Islet of Langerhans (tissue), 1 donor: ENCODE data around the gene PRKG1.

ENCODE experiments used
- FAIRE-seq: peaks from one replicate; lab custom pipeline; 2011; peaks lifted over from hg19 to GRCh38; lab: Jason Lieb, UNC

Gene PRKG1

DNA sequence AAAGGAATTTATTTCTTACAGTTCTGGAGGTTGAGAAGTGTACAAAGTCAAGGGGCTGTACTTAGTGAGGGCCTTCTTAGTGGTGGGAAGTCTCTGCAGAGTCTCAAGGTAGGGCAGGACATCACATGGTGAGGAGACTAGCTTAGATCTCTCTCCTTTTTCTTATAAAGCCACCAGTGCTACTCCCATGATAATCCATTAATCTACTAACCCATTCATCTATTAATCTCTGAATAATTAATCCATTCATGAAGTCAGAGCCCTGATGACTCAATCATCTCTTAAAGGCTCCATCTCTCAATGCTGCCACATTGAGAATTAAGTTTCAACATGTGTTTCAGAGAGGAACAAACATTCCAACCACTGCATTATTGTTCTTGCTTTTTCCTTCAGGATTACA, 689.5 kb downstream of the PRKG1 start:
- FAIRE-seq = no peak

DNA sequence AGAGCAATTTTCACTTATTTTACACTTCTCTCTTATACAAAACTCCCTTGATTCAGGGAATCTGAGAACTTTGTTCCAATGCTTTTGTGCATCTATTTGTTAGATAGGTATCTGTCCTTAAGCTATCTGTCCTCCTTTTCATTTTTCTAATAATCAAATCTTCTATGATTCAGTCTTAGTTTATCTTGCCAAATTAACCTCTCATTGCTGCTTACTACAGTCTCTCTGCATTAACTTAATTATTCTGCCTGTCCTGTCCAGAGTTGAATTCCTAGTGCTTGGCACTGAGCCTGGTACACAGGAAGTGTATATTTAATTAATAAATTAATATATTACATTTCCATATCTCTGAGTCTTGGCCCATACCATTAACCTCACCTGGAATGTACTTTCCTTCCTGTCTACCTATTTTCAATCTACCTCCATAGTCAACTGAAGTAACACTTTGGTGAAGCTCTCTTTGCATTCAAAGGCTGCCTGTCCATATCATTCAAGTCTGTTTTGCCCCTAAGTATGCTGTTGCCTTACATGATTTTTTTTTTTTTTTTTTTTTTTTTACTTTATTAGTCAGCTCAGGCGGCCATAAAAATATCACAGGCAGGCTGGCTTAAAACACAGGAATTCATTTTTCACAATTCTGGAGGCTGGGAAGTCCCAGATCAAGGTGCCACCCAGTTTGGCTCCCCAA, 691.1 kb downstream of the PRKG1 start:
- no peak for FAIRE-seq

DNA sequence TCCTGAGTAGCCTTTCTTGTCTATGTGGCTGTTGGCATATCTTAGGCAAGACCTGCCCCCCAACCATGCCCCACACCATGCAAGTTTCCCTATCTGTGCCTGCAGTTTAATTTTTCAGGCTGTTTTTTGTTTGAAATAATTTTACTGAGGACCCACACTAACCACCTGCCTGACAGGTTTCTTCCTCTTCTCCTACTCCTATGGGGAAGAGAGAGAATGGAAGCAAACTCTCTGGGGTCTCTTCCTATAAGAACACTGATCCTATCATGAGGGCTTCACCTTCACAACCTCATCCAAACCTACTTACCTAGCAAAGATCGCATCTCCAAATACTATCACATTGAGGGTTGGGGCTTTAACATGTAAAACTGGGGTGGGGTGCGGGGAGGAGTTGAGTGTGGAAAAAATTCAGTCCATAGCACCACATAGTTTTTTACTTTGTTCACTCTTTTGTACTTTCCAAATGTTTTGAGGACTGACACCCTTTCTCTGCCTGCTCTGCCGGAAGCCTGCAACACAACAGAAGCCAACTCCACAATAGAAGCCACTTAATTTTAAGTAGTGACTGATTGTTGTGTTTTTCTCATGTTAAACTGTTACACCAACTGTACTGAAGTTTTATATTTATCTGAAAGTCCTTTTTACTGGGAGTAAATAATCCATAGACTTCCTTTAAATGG, 692.3 kb downstream of the PRKG1 start:
- no peak for FAIRE-seq

DNA sequence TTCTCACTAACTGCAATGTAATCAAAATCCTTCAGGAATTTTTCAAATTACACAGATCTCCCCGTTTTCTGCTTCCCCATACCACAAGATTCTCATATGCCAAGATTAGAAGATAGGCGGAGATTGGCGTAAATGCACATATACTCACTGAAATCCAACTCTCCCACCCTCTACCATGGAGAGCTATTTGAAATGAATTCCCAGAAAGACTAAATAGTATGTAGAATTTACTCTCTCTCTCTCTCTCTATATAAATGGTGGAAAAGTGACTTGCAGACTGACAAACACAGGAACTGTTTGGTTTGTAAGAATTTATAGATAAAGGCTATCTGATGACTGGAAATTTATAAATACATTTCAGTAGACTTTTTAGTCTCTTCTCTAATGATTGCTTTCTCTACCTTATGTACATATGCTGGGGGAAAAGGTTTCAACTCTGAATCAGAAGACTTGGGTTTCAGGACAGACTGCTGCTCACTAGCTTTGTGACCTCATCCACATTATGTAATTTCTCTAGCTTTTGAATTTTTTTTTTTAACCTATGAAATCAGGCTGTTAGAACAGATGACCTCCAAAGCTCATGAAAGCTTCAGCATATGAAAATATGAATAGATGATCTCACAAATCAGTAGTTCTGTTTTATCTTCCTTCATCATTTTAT, 692.9 kb downstream of the PRKG1 start:
- no peak for FAIRE-seq

DNA sequence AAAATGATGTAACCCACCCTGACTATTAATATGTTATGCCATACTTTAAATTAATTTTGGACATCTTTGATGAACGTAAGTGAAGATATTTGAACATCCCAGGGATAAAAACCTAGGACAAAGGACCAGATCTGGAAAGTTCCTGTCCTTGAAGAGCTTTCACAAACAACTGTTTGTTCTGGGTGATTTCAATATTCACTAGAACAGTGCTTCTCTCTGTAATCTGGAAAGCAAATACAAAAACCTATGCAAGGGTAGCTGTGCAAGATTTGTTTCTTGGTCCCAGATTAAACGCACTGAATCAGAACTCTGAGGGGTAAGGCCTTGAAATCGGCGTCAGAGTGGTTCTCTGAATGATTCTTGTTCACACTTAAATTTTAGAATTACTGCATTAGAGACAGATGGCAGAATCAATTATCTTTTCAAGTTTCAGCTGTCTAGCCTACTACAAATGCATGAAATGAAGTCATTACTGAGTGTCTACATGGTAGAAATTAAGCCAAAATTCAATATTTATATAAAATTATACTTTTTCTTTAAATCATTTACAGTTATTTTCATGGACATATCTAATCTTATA, 694.7 kb downstream of the PRKG1 start:
- FAIRE-seq = no peak

DNA sequence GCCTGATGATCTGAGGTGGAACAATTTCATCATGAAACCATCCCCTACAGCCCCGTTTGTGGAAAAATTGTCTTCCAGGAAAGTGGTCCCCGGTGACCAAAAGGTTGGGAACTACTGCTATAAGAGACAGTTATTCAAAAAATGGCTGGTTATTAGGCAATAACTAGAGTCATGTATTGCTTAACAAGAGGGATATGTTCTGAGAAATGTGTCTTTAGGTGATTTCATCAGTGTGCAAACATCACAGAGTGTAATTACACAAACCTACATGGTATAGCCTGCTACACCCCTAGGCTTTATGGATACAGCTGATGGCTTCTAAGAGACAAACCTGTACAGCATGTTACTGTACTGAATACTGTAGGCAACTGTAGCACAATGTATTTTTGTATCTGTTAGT, 696.4 kb downstream of the PRKG1 start:
- FAIRE-seq = no peak

DNA sequence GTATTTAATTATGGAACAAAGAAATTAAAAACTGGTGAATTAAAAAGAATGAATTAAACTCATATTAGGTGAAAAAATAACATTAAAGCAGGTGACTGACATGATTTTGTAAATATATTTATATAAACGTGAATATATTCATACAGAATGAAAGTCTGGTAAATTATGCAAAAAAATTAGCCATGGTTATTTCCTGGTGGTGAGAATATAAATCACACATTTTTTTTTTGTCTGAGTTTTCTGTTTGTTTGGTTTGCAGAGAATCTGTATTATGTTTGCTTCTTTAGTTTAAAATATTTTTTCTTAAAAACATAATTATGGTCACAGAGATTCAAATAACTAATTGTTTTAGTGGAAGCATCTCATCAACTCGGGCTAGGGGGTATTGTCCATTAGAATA, 698.1 kb downstream of the PRKG1 start:
- no peak for FAIRE-seq

DNA sequence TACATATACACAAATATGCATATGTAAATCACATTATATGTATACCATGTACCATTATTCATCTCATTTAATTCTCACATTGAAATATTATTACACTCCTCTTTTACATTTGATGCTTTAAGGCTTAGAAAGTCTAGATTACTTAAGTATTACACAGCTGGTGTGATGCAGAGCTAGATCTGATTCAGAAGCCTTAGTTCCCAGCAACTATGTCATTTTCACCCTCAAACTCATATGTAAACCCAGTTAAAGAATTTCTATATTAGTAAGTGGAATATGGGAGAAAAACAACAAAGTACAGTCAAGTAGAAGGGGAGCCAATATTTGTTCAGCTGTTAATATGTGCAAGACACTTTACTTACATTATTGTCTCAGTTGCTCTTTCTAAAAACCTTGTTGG, 699.4 kb downstream of the PRKG1 start:
- no peak for FAIRE-seq

DNA sequence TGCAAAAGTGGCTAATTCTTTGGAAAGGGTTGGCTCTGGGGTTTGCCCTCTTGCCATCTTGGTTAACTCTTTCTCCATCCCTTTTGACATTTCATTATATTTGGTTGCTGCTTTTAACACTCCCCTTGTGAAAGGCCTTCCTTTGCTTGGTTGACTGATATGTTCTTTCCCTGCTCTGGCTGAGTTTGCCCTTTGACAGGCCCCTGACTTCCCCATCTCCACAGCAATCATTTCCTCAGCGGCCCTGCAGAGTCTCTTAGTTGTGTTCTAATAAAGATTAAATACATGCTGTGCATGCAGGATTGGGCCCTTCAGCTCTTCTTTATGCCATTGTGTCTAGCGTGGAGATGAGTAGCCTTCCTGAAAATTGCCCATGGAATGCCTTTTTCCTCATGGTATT, 709.7 kb downstream of the PRKG1 start:
- no peak for FAIRE-seq

DNA sequence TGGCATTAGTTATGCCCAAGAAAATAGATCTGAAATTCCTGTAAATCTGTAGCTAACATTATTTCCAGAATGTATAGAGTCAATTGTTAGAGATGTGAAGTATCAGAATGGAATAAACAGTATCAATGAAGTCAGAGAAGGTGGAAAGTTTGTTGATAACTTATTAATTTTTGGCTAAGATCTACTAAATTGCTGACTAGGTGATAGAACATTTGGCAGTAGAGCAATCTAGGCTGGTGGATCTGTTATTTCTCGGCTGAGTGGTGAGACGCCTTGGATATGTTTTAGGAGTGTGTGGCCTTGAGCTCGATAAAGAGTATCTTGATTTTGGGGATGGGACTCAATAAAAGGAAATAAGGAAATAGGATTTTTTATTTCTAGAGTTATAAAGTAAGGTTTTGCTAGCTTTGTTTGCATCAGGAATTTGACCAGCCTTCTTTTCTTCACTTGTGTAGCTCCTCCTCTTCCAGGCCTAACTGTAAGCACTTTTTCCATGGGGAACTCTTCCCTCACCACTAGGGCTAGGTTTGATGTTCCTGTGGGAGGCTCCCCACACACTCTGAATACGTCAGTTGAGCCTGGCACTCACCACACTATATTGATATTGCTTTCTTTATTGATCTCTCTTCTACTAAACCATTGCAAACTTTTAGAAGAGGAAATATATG, 711.9 kb downstream of the PRKG1 start:
- FAIRE-seq = no peak

DNA sequence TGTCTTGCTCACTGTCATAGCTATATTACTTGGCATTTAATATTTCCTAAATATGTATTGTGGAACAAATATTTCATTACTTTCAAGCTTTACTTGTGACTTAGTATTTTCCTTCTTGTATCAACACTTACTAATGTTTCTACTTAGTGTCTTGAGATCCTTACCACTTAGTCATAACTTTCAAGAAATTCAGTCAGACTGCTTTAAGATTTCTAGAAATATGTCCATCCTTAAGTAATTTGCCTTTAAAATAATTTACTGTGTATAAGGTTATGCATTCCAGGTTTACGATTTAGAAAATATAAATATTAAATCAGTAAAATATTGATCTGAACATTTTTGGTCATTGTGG, 712.4 kb downstream of the PRKG1 start:
- no peak for FAIRE-seq

DNA sequence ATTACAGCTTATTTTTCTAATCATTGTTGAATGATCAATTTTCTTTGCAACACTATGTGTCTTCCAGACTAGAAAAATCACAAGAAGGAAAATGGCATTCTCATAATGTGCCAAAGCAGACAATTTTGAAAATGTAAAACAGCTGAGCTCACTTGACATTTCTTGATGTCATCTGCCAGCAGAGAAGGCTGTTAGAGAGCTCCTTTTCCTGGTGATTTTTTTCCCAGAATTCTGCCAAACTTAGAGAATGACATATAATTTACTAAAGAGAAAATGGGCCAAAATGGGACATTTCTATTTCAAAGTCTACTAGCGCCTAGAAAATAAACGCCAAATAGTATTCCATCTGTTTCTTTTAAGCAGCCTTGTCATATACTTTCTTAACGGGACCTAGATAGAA, 714.0 kb downstream of the PRKG1 start:
- no peak for FAIRE-seq

DNA sequence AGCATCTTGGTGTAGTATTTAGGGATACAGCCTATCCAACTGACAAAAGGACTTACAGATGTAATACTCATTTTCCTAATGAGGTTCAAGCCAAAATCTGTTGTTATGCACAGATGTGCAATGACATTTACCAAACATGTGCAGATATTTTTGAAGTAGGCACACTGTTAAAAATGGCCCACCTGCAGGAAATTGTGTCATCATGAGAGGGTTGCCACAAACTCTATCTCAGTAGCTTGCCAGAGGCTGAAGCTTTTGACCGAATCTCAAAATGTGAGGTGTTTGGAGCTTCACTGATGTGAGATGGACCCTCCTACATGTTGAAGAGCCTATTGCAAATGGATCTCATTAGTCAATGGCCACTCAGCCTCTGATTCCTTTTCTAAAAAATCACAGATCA, 714.8 kb downstream of the PRKG1 start:
- FAIRE-seq = no peak

DNA sequence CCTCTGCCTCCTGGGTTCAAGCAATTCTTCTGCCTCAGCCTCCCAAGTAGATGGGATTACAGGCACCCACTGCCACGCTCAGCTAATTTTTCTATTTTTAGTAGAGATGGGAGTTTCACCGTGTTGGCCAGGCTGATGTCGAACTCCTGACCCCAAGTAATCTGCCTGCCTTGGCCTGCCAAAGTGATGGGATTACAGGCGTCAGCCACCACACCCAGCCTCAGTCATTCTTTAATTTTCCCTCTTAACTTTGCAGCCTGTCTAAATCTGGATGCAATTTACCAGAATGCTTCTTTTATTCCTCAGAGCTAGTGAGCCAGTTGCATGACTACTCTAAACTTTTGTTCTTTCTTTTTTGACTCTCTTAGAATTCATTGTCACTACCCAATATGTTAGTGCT, 715.6 kb downstream of the PRKG1 start:
- no peak for FAIRE-seq

DNA sequence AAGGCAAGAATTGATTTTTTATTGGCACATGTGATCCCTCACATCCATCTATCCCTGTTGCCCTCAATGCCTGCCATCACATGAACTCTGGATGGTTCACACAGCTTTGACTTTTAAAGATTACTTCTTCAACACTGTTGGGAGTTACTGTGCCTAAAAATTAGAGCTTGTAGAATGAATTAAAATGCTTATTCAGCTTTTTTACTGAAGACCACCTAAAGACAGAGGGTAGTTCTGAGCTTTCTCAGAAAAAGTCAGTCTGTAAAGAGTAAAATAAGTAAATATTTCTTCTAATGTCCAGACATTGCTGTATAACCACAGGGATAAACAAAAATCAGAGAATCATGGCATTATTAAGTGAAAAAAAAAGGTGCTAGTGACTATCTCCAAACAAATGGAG, 718.4 kb downstream of the PRKG1 start:
- no peak for FAIRE-seq

DNA sequence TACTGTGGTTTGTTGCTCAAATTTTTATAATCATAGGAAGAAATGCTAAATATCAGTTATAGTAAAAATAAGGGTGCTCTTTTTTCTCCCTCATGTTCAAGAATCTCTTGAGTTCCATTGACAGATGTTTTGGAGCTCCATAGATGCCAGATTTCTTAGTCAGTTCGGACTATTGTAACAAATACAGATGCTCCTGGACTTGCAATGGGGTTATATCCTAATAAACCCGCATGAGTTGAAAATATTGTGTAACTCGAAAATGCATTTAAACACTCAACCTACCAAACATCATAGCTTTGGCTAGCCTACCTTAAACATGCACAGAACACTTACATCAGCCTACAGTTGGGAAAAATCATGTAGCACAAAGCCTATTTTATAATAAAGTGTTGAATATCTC, 725.8 kb downstream of the PRKG1 start:
- no peak for FAIRE-seq

DNA sequence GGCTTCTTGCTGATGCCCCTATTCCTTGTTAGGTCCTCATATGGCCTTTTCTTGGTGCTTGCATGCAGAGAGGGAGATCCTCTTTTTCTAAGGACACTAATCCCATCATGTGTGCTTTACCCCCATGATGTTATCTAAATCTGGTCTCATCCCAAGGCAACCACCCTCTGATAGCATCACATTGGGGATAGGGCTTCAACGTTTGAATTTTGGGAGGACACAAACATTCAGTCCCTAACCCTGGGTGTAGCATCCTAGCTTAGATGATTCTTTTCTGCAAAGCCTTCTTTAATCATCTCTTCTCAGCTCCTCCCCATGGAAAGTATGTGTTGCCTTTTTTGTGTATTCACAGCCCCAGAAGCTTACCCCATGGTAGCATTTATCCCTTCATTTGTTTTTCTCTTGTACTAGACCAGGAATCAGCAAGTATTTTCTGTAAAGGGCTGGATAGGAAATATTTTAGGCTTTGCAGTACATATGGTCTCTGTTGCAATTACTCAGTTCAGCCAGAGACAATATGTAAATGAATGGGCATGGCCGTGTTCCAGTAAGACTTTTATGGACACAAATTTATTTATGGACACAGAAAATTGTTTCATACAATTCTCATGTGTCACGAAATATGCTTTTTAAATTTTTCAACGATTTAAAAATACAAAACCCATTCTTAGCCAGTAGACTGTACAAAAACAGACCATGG, 726.6 kb downstream of the PRKG1 start:
- no peak for FAIRE-seq

DNA sequence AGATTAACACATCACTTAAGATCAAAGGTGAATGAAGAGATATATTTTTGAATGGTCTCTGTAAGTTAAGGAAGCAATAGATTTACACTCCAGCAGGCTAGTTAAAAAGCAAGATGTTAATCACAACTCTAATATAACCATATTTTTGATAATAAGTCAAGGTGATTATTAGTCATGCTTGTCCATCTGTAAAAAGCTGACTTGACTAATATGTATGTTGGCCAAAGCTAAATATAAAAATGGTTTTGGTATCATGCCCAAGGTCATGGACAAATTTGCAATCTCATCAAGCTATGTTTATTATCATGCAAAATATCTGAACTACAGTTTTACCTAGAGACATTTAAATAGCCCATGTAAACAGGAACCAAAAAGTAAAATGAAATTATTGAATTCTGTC, 727.7 kb downstream of the PRKG1 start:
- no peak for FAIRE-seq

DNA sequence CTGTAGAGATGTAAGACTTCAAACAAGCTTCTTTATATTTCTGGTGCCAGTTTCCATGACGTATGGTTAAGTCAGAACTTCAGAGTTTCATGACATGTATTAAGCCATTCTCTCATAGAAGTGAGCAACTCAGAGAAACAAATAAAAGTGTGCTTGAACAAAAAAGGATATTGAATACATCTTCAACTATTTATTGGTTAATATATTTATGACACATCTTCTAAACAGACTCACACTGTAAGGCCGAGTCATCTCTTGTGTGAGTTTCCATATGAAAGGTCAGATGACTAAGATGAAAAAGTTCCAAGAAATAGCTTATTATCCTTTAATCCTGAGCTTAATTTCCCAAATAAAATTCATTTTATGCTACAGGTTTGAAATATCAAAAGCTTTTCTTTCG, 730.6 kb downstream of the PRKG1 start:
- no peak for FAIRE-seq

DNA sequence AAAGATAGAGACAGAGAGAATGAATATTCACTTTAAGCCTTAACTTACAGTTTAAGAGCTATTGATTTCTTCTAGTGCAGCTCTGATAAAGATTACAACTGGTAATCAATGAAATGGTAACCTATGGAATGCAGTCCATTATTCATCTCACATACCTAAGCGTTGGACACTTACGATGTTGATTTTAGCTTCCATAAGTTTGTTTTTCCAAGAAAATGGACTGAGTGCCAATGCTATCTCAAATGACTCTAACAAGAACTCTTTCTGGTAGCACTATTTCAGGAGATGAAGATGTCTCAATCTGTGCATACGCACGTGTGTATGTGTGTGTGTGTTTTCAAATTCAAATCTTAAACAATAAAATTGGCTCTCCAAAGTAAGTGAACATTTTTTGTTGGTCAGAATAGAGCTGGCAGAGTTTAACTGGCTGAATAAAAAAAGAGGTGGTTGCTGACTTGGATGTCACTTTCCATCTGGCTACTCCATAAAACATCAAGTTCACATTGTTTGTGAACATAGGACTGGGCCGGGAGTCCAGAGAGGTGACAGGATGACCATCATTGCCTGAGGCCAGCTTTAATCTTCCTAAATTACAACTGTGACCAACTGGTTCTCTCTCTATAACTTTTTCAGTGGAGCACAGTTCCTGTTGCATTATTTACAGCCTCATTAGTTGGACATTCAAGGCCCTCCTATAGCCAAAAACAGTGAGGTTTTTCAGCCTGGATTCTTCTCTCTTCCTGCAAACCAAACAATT, 732.0 kb downstream of the PRKG1 start:
- no peak for FAIRE-seq

DNA sequence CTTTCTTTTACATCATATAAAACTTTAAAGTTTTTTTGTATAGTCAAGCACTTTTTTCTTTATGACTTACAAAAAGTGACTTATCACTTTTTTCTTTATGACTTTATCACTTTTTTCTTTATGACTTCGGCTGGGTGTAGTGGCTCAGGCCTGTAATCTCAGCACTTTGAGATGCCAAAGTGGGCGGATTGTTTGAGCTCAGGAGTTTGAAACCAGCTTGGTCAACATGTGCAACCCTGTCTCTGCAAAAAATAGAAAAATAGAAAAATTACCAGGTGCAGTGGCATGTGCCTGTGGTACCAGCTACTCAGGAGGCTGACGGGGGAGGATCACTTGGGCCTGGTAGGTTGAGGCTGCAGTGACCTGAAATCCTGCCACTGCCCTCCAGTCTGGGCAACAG, 733.9 kb downstream of the PRKG1 start:
- FAIRE-seq = no peak

DNA sequence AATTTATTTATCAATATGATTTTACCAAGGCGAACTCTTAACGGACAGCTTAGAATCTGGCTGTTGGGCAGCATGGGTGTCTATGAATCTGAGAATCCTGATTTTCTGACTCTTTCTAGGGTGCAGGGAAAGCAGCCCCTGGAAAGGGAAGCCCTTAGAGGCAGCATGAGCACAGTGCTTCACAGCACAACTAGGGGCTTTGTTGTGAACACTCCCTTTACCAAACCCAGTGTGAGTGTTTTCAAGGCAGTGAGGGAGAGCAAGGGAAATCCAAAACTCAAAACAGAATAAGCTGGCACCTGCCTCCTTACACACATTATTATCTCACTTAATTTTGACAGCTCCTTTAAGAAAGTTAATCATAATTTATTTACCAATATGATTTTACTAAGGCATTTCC, 741.4 kb downstream of the PRKG1 start:
- no peak for FAIRE-seq
